Epithelial cell of proximal tubule (primary cell): Measurements from ENCODE around the gene EMID1. TPM values are rescaled to one million over a fixed set of nuclear protein-coding genes. Genes with fewer than 3 reads are reported as not detected.

Experiments
- DNase-seq: peaks from one replicate; pipeline ENCODE4 v3.0.0-alpha.2; 2011; ENCODE audit warnings: low read depth
- H3K4me3 ChIP-seq: 2 replicates; pipeline ENCODE4 v1.5.1; 2011; ENCODE audit warnings: low read depth, mild to moderate bottlenecking, low read length
- total RNA-seq: library from RNA; depleted of rRNA; stranded (reverse); fragments of >200 nt; gene quantifications from 2 replicates; pipeline ENCODE4 v1.2.3, GENCODE V29; 2015
- TF ChIP-seq, protein P1 (sequence below): conservative IDR thresholded peaks from 2 replicates; pipeline ENCODE4 v1.5.1; 2012; ENCODE audit warnings: low read depth, mild to moderate bottlenecking, low read length

The EMID1 gene
- total RNA-seq, 1 donor from 2014 or later, result 0.17 TPM

DNA sequence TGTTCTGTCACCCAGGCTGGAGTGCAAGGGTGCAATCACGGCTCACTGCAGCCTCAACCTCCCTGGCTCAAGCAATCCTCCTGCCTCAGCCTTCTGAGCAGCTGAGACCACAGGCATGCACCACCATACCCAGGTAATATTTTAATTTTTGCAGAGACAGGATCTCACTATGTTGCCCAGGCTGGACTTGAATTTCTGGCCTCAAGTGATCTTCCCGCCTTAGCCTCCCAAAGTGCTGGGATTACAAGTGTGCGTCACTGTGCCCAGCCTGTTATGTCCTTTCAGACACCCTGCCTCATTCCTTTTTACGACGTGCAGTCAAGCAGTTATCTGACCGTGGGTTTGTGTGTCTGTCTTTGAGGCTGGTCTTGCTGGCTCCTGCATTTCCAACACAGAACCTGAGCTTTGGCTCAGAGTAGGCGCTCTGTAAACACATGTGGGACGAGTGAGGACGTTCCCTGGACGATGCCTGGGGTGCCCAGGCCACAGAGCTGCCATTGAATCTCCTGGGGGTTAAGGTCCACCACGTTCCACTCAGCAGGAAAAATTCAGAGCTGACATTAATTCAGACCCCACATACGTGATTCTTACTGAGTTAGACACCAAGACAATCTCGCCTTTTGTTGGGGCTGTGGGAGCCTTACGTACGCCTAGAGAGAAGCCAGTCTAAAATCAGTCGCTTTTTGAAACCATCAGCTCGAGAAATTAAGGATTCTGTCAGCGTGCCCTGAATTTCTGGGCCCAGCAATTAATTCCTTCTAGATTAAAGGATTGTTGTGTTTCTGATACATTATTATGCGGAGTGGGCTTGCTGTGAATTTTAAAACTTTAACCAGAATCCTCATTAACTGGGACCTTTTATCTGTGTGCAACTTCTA is 21.5 kb upstream of the EMID1 start:
- TF ChIP-seq, protein P1, sequence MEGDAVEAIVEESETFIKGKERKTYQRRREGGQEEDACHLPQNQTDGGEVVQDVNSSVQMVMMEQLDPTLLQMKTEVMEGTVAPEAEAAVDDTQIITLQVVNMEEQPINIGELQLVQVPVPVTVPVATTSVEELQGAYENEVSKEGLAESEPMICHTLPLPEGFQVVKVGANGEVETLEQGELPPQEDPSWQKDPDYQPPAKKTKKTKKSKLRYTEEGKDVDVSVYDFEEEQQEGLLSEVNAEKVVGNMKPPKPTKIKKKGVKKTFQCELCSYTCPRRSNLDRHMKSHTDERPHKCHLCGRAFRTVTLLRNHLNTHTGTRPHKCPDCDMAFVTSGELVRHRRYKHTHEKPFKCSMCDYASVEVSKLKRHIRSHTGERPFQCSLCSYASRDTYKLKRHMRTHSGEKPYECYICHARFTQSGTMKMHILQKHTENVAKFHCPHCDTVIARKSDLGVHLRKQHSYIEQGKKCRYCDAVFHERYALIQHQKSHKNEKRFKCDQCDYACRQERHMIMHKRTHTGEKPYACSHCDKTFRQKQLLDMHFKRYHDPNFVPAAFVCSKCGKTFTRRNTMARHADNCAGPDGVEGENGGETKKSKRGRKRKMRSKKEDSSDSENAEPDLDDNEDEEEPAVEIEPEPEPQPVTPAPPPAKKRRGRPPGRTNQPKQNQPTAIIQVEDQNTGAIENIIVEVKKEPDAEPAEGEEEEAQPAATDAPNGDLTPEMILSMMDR, result no peak
- DNase-seq, result no peak
- no peak overlapping the region for H3K4me3 ChIP-seq

DNA sequence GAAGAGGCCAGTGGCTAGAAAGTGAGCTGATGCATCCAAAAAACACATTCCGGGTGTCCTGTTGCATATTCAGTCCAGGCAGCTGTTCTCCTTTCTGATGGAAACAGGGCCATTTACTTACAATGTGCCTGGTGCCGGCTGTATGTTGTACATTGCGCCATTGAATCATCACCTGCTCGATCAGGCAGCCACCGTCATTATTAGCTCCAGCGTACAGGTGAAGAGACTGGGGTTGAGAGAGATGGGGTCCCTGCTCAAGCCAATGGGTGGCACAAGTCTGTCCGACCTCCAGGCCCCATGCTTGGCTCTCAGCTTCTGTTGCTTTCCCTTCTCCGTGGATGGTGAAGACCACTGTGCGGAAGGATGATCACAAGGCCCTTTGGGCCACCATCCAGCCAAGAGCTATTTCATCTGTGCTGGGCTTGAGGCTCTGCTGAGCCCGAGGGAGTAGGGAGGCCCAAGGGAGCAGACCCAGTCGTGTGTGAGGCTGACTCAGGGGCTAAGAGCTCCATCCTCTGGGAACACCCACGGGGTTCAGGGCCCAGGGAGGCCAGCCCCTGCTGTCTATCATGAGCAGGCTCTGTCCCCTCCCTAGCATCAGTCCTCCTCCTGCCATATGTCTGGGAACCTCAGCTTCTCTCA is 20.7 kb upstream of the EMID1 start:
- TF ChIP-seq, protein P1, result no peak
- no peak overlapping the region for H3K4me3 ChIP-seq
- no peak for DNase-seq

DNA sequence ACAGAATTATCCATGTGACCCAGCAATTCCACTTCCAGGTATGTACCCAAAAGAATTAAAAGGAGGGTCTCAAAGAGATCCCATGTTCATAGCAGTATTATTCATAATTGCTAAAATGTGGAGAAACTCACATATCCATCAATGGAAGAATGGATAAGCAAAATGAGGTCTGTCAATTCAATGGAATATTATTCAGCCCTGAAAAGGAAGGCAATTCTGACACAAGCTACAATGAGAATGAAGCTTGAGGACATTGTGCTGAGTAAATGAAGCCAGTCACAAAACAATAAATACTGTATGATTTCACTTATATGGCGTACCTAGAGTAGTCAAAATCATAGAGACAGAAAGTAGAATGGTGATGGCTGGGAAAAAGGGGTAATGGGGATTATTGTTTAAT is 19.4 kb upstream of the EMID1 start:
- no peak for DNase-seq
- TF ChIP-seq, protein P1, result no peak
- no peak overlapping the region for H3K4me3 ChIP-seq

DNA sequence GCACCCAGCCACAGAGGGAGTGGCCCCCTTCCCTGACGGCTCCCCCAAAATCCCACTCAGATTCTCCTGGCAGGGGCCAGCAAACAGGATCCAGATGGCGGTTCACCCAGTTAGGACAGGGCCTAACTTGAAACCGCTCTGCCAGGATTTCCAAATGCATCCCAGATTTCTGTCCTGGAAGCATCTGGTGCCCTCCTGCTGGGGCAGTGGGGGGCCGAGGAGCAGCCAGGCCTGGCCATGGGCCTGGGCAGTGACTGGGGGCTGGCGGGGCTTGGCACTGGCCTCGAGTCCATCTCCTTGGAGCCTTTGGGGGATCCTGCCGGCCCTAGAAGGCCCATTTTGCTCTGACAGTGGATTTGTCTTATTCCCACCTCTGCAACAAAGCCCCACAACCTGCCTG is 17.9 kb upstream of the EMID1 start:
- H3K4me3 ChIP-seq, result no peak overlapping the region
- no peak for DNase-seq
- TF ChIP-seq, protein P1, result no peak

DNA sequence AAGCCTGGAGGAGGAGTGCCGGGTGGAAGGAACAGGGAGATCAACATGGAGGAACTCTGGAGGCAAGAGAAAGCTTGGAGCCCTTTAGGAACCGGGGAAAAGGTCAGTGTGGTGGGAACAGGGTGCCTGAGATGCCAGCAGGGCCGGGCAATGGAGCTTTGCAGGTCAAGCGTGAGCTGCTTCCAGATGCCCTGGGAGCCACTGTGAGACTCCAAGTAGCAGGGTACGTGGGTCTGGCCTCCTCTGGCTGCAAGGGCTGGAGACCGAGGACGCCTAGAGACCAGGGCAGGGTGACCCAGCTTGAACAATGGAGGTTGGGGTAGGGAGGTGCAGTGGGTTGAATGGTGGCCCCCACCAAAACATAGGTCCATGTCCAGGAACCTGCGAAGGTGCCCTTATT is 15.6 kb upstream of the EMID1 start:
- no peak overlapping the region for H3K4me3 ChIP-seq
- no peak for DNase-seq
- TF ChIP-seq, protein P1, result no peak

DNA sequence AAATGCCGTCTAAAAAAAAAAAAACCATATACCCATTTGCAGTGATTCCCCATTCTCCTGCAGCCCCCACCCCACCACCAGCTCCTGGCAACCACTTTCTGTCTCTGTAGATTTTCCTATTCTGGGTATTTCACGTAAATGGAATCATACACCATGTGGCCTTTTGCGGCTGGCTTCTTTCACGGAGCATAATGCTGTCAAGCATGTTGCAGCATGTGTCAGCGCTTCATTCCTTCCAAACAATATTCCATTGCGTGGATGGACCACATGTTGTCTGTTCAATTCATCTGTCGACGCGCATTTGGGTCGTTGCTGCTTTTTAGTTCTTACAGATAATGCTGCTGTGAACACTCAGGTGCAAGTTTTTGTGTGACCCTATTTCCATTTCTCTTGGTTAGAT is 14.8 kb upstream of the EMID1 start:
- no peak overlapping the region for H3K4me3 ChIP-seq
- no peak for DNase-seq
- TF ChIP-seq, protein P1, result no peak
